GM19193 (cell line): Measurements from ENCODE around the gene RAB9B.

Experiments used
- POLR2A ChIP-seq: IDR thresholded peaks from 4 replicates; pipeline ENCODE4 v1.6.1; 2011; ENCODE audit not compliant: insufficient read depth, insufficient read length; ENCODE audit errors: extremely low read depth

The RAB9B gene, protein sequence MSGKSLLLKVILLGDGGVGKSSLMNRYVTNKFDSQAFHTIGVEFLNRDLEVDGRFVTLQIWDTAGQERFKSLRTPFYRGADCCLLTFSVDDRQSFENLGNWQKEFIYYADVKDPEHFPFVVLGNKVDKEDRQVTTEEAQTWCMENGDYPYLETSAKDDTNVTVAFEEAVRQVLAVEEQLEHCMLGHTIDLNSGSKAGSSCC

DNA sequence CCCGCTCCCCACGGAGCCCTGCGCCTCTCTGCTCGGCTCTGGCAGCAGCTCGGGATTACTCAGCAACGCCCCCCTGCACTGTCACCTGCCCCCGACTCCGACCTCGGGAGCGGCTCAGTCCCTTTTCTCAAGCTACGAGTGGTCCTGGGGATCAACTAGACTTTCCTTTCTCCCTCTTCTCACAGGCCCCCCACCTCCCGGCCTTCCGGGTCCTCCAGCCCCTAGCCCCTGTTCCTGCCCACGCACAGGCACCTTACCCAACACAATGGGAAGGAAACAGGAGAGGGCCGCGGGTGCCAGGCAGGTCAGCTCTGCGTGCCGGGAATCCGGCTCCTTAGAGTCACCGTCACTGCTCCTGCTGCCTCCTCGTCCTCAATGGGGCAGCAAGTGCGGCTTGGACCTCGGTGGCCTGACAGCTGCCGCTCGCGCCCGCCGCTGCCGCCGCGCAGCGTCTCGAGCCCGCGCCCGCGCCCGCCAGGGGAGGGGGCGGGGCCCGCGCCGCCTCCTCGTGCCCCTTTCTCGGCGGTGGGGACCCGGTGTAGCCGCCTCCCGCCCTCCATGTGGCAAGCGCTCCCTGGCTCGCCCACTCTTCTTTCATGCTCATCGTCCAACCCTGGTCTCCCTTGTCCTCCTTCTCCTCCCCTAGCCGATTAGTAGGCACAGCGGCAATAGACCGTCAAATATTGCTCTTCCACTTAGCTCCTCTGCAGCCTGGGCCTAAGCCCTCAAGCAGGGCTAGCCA is at the start of gene RAB9B:
RAB9B (minus strand) TSS at position 455 of the 742 bp plus-strand sequence. CDS start 6,473 bp downstream, outside the sequence.
- no peak for TF ChIP-seq POLR2A

DNA sequence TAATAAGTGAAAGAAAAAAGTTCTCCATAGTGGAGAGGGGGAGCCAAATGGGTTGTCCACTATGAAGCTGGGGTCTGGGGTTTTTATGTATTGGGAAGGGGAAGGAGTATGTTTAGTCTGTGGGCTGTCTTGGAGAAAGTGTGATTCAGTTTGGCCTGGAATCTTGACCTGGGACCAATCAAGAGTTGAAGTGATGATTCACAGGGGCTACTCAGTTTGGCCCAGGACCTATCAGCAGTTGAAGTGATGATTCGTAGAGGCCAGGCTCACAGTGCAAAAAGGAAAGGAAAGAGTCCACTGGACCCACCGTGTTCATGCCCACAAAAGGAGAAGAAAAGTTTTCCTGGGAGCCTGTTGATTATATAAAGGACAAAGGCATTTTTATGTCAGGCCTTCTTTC is 47.3 kb upstream of the RAB9B start:
- no peak for TF ChIP-seq POLR2A

DNA sequence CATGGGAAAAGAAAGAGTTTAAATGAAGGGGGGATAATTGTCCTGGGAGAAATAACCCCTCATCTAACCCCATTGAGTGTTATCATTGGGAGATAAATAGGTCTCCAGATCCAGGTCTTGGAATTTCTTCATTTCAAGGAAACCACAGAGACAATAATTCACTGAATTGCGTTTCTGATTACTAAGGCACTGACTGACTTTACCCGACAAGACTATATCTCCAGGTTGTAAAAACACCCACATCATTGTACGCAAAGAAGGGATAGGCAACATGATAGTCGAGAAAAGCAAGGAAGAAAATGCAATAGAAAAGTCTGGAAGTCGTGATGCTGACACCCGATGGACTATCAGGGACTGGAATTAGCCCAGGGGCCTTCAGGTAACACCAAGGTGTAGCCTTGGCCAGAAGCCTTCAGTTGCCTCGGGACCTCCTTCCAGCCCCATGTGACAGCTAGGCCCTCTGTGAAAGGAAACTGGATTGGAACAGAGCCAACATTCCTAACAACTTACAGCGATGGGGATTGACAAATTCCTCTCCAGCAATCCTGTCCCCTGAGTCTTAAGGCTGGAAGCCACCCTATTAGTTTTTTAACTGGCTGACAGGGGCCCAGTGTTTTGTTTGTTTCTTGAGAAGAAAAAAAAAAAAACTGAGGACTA is 46.5 kb upstream of the RAB9B start:
- no peak for TF ChIP-seq POLR2A

DNA sequence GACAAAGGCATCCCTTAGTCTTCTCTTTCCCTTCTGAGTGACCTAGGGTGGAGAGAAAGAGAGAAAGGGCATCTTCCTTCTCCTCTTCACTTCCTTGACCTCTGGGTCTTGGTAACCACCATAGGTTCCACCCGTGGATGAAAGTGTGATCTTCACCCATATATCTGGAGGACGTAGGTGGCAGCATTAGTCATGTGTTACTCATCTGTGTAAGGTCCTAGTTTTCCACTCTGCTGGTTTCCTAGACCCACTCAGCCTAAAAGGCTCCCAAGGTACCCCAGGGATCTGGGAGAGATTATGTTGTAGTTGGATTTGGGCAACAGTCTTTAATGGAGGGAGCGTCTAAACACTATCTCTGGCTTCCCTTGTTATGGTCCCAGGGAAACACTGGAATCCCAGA is 45.5 kb upstream of the RAB9B start:
- TF ChIP-seq POLR2A: no peak

DNA sequence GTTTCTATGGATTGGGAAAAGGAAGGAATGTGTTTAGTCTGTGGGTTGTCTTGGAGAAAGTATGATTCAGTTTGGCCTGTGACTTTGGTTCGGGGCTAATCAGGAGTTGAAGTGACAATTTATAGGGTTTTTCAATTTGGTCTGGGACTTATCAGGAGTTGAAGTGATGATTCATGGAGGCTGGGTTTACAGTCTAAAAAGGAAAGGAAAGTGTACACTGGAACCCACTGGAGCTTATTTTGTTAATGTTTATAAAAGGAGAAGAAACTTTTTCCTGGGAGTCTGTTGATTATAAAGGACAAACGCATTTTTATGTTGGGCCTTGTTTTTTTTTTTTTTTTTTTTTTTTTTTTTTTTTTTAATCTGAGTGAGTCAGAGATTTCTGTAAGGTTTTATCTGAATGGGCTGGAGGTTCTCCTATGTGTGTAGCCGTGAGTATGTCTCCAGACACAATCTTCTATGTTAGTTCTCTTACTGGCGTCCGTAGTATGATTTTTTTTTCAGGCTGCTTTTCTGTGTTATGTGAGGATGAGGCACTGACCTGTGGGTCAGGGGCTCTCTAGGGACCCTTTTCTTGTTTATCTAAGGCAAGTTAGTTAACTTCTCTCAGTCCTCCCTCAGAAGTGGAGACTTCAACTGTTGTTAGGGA is 33.0 kb upstream of the RAB9B start:
- TF ChIP-seq POLR2A: no peak

DNA sequence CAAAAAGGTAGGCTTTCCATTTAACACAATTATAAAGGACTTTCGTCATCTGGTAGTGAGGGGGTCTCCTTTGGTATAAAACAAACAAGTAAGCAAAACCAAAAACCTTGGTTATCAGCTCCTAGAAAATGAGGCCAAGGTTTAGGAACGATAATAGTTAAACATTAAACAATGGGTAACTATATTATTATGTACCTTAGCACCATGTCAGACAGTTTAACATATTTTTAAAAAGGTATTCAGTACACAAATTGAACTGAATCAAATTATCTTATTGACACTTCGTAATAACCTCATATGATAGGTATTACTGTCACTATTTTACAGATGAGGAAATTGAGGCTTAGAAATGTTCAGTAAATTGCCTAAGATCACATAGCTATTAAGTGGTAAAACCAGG is 32.1 kb upstream of the RAB9B start:
- TF ChIP-seq POLR2A: no peak

DNA sequence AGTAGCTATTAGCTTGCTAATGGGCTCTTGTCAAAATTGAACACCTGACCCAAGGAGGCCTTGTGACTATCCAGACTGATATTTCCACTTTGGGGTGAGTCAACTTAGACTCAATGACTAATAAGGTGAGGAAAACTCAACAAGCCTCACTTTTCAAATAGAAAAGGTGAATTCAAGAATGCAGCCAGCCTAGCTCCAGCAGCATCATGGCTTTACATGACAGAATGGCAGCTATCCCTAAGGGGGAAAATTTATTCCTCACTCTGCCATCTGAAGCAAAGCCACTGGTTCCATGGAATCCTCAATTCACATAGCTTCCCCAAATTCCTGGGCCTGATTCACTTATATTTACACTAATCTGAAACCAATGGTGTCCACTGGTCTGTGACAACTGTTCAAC is 29.1 kb upstream of the RAB9B start:
- no peak for TF ChIP-seq POLR2A

DNA sequence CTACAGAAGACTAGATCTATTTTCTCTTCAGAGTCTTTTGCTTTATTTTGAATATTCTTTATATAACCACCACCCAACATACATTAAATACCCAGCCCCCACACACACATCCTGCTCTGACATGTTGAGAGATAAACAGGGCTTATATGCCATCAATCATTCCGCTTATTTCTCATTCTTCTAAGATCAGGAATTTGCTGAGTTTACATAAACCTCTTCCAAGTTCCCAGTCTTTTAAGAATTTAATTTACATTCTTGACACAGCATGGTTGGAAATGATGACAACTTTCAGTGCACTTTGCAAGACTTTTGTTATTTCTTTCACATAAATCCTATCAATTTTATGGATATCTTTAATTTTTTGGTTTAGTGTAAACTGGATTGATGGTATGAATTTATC is 17.5 kb upstream of the RAB9B start:
- no peak for TF ChIP-seq POLR2A

DNA sequence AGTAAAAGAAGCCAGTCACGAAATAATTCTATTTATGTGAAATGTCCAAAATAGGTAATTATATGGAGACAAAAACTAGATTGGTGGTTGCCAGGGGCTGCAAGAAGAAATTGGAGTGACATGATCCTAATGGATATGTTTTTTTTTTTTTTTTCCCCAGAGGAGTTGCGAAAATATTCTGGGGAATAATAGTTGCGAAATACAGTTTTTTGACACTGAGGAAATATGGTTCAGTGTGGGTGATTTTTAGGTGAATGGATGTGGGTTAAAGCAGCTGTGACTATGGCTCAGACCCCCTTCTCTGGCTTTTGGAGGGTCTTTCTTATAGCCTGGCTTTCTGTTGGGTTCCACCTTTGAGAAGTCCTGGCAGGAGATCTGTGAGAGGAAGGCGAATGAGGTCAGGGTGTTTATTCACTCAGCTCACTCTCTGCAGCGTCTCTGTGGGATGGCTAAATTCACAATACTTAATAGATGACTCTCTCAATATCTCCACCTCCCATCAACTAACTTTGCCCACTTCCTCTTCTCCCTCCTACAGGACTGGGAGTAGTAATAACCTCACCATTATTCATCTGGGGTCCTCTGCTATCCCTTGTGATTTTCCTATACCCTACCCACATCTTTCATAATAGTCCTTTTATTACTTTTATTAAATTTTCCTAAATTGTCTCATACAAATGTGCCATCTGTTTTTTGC is 15.3 kb upstream of the RAB9B start:
- TF ChIP-seq POLR2A: no peak

DNA sequence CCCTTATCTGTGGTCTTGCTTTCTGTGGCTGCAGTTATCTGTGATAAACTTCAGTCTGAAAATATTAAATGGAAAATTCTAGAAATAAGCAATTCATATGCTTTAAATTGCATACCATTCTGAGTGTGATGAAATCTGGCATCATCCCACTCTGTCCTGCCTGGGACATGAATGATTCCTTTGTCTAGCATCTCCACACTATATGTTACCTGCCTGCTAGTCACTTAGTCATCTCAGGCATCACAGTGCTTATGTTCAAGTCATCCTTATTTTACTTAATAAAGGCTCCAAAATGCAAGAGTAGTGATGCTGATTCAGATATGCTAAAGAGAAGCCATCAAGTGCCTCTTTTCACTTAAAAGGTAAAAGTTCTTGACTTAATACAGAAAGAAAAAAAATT is 14.3 kb upstream of the RAB9B start:
- TF ChIP-seq POLR2A: no peak

DNA sequence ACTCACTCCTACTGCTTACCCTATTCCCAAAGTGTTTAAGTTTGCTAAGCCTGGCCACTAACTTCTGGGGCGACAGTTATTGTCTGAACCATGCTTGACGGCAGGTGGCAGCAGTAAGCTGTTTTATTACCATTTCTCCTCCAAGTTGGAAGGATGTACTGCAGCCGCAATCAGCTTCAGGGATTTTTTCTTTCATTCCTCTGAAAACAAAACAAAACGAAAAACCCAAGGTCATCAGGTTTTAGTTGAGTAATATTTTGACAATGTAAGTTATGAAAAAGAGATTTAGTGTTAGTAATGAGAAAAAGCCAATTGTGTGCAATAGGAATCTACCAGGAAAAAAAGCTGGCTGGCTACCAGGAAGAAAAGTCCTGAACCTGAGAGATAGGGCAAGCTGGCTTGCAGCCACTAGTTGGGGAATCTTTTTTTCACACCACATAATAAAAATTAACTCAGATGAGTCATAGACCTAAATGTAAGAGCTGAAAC is 13.2 kb upstream of the RAB9B start:
- no peak for TF ChIP-seq POLR2A

DNA sequence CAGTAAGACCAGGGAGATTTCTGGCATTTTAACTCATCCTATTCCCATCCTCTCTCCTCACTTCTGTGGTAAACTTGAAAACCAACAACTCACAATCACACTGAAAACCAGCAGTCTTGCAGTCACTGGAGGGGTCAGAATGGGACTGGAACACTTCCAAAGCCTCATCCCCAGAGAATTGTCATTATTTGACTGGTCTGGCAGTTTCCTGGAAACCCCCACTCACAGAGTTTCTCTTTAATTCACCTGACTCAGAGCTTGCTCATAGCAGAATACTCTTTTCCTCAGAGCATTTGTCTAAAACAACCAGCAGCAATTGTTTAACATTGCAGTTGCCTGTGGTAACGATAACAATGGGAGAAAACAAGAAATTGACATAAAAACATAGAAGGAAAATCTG is 7.3 kb upstream of the RAB9B start:
- no peak for TF ChIP-seq POLR2A

DNA sequence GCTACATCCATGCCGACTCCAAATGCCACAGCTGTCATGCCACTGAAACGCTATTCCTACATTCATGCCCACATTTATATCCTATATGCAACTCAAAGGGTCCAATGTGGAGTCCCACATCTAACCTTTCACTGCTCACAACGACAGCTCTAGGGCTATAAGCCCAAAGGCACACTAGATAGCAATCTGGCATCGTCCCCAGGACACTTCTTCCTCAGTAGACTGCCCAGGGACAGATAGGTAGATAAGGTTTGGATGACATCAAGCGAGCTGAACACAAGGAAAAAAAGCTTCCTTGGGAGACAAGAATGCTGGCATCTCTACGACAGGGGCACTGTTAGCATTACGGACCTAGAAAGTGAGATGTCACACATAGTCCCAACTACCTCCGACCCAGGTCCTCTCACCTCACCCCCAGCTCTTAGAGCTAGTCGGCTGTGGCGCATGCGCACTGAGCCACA is 685 bp downstream of the RAB9B start:
- no peak for TF ChIP-seq POLR2A

DNA sequence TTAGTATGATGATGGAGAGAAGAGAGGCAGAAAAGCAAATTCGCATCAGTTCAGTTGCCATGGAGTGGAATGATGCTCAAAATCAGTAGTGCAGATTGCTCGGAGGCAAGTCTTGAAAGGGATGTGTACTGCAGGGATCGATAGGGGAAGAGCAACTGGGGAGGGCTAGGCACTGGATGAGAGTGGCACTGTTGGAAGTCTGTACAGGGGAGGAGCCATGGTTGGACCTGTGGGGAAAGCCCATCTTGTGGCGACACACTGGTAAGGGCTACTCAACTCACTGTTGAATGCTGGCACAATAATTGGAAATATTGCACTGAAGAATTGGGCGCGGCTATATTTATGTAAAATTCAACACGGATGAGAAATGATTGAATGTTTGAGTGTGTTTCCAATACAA is 1.2 kb downstream of the RAB9B start:
- TF ChIP-seq POLR2A: no peak

DNA sequence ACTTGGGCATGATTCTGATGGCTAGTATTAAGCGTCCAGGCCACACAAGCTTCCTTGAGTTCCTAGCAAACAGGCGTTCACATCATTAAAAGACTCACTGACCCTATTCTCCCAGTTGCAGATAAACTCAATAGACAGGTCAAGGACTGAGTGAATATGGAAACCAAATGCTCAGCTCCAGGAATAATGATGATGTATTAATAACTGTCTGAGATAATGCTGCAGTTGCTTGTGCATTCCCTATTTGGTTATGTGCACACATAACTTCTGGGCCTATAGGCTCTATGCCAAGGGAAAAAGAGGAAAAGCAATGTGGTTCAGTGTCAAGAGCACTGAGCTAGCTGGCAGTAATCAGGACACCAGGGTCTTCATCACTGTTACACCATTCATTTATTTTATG is 3.5 kb downstream of the RAB9B start:
- TF ChIP-seq POLR2A: no peak
